K562 (cell line): ENCODE data around the gene TBC1D12. TPM values are rescaled to one million over a fixed set of nuclear protein-coding genes. Genes with fewer than 3 reads are reported as not detected.

Experiments
- ATAC-seq: fragments of 200-7000 bp; cut with Tn5 transposase; 3 replicates; pipeline ENCODE4 v1.9.1; 2020; ENCODE audit warnings: moderate library complexity
- BruUV-seq: library from RNA; stranded (reverse); fragments of 400-500 nt; replicated peaks from 2 replicates; lab custom pipeline; 2021; lab: Mats Ljungman, UMichigan
- CTCF ChIA-PET: fragments of 300-600 bp; formaldehyde crosslinking; extraction: SDS; loops from one replicate; lab custom pipeline; 2021; ENCODE audit warnings: low intra/inter-chr PET ratio; lab: Yijun Ruan, JAX
- POLR2A ChIA-PET: fragments of 300-600, 350-650 bp; sonication (Branson Sonifier 250); formaldehyde crosslinking; extraction: SDS; loops from one replicate; lab custom pipeline; 2021; ENCODE audit warnings: antibody characterized with exemption, inconsistent platforms; lab: Yijun Ruan, JAX
- DNase-seq, 4 experiments: peaks; one replicate each; pipeline versions ENCODE4 v3.0.0 to v3.0.0-alpha.2; 2011 to 2018; ENCODE audit warnings: low spot score in 3 of 4, mixed read lengths in 3 of 4; ENCODE audit errors: extremely low read depth in 1 of 4
- FAIRE-seq: peaks from 2 replicates; lab custom pipeline; 2011; peaks lifted over from hg19 to GRCh38; lab: Jason Lieb, UNC
- H2AFZ ChIP-seq: 2 replicates; pipeline ENCODE4 v1.6.0; 2011; ENCODE audit warnings: low read depth, low read length, control low read depth, inconsistent platforms
- H3K27ac ChIP-seq: fragments of 200-600 bp; 3 replicates; pipeline ENCODE4 v1.8.0; 2011; ENCODE audit warnings: low read depth, mild to moderate bottlenecking, control low read depth, inconsistent platforms, low read length, moderate library complexity, mixed read lengths; ENCODE audit errors: extremely low read depth
- H3K27me3 ChIP-seq, 2 experiments: fragments of 300-600 bp in 1 of 2; 2 replicates in 1 of 2; 3 replicates in 1 of 2; pipeline versions ENCODE4 v1.6.0 to v1.8.0; 2011; ENCODE audit warnings: inconsistent platforms in 2 of 2, low read length in 2 of 2, mild to moderate bottlenecking in 1 of 2, mixed read lengths in 1 of 2, moderate library complexity in 1 of 2; ENCODE audit not compliant: control insufficient read depth in 2 of 2, insufficient read depth in 2 of 2
- H3K36me3 ChIP-seq: fragments of 300-600 bp; 3 replicates; pipeline ENCODE4 v1.8.0; 2011; ENCODE audit warnings: mild to moderate bottlenecking, low read length, inconsistent platforms; ENCODE audit not compliant: control insufficient read depth, insufficient read depth
- H3K4me1 ChIP-seq, 2 experiments: fragments of 200-600 bp in 1 of 2; replicated peaks in 1 of 2; 2 replicates in 1 of 2; 3 replicates in 1 of 2; pipeline versions ENCODE4 v1.5.1 to v1.8.0; 2011; ENCODE audit warnings: inconsistent platforms in 2 of 2, low read length in 2 of 2, mild to moderate bottlenecking in 1 of 2, mixed read lengths in 1 of 2, moderate library complexity in 1 of 2; ENCODE audit not compliant: control insufficient read depth in 2 of 2, insufficient read depth in 2 of 2
- H3K4me2 ChIP-seq: 2 replicates; pipeline ENCODE4 v1.6.1; 2011; ENCODE audit warnings: low read length, control low read depth, inconsistent platforms, mixed read lengths; ENCODE audit not compliant: insufficient read depth
- H3K4me3 ChIP-seq: fragments of 200-600 bp; sonication (generic), shearing (Covaris generic); 2 replicates; pipeline ENCODE4 v1.5.1; 2016; ENCODE audit warnings: control low read depth, inconsistent platforms
- H3K79me2 ChIP-seq: fragments of 200-600 bp; 3 replicates; pipeline ENCODE4 v1.8.0; 2011; ENCODE audit warnings: low read length, inconsistent platforms; ENCODE audit not compliant: control insufficient read depth, insufficient read depth
- H3K9ac ChIP-seq, 2 experiments: 2 replicates each; pipeline versions ENCODE4 v1.6.0 to v1.6.1; 2011; ENCODE audit warnings: low read depth in 2 of 2, low read length in 2 of 2, control low read depth in 1 of 2, inconsistent platforms in 1 of 2, mild to moderate bottlenecking in 1 of 2, mixed read lengths in 1 of 2; ENCODE audit not compliant: insufficient read depth in 1 of 2
- H3K9me1 ChIP-seq: one replicate; pipeline ENCODE4 v1.6.0; 2011; ENCODE audit warnings: inconsistent platforms, mild to moderate bottlenecking, low read length, moderate library complexity; ENCODE audit not compliant: control insufficient read depth, insufficient read depth
- H3K9me3 ChIP-seq: replicated peaks from 2 replicates; pipeline ENCODE4 v1.5.1; 2011; ENCODE audit warnings: low read depth, low read length, inconsistent platforms; ENCODE audit not compliant: control insufficient read depth, insufficient read depth
- H4K20me1 ChIP-seq: replicated peaks from 2 replicates; pipeline ENCODE4 v1.6.1; 2011; ENCODE audit warnings: low read length, inconsistent platforms, mixed read lengths; ENCODE audit not compliant: control insufficient read depth, insufficient read depth
- CHCHD3 ChIP-seq: fragments of 250-450 bp; sonication (Bioruptor Pico); IDR thresholded peaks from 2 replicates; pipeline ENCODE4 v2.1.2; 2022; ENCODE audit warnings: mild to moderate bottlenecking
- HMBOX1 ChIP-seq: sonication (generic); IDR thresholded peaks from 2 replicates; pipeline ENCODE4 v1.6.1; 2016
- HSF4 ChIP-seq: fragments of 250-450 bp; sonication (Bioruptor Pico); IDR thresholded peaks from 2 replicates; pipeline ENCODE4 v2.1.2; 2022; ENCODE audit warnings: mild to moderate bottlenecking, moderate library complexity, borderline replicate concordance
- IFI16 ChIP-seq: fragments of 250-450 bp; sonication (Bioruptor Pico); IDR thresholded peaks from 2 replicates; pipeline ENCODE4 v2.1.2; 2022; ENCODE audit warnings: mild to moderate bottlenecking, inconsistent platforms
- JUN ChIP-seq, 2 experiments: sonication (generic) in 1 of 2; formaldehyde crosslinking in 1 of 2; IDR thresholded peaks; 2 replicates each; pipeline versions ENCODE4 v1.6.1 to v1.8.0; 2012 to 2022; ENCODE audit warnings: borderline replicate concordance in 2 of 2, mild to moderate bottlenecking in 2 of 2, improper control_type of control experiment in 1 of 2, low read depth in 1 of 2, low read length in 1 of 2, missing genetic modification reagents in 1 of 2
- MCM7 ChIP-seq, 2 experiments: fragments of 450-650 bp; IDR thresholded peaks; 2 replicates each; pipeline ENCODE4 v1.6.1; 2016 to 2018
- PML ChIP-seq: IDR thresholded peaks from 2 replicates; pipeline ENCODE4 v1.6.1; 2012; ENCODE audit warnings: low read length, inconsistent platforms
- PYGO2 ChIP-seq: fragments of 450-650 bp; IDR thresholded peaks from 2 replicates; pipeline ENCODE4 v1.6.1; 2016; ENCODE audit warnings: mild to moderate bottlenecking, missing genetic modification characterization, moderate library complexity, missing compliant biosample characterization
- RCOR1 ChIP-seq, 2 experiments: IDR thresholded peaks; 2 replicates each; pipeline ENCODE4 v1.6.1; 2012; ENCODE audit warnings: low read depth in 2 of 2, low read length in 2 of 2, borderline replicate concordance in 1 of 2, improper control_type of control experiment in 1 of 2
- SETDB1 ChIP-seq: IDR thresholded peaks from one replicate; pipeline ENCODE4 v1.6.1; 2012; ENCODE audit warnings: low read length, control low read depth, inconsistent platforms
- SIN3A ChIP-seq, 2 experiments: fragments of 150-350 bp in 1 of 2; IDR thresholded peaks; 2 replicates each; pipeline ENCODE4 v1.6.1; 2011 to 2016; ENCODE audit warnings: borderline replicate concordance in 2 of 2, low read depth in 2 of 2, low read length in 2 of 2, mild to moderate bottlenecking in 2 of 2, moderate library complexity in 2 of 2; ENCODE audit not compliant: control insufficient read depth in 1 of 2
- ZBTB1 ChIP-seq: sonication (generic); formaldehyde crosslinking; IDR thresholded peaks from 2 replicates; pipeline ENCODE4 v1.8.1; 2023; ENCODE audit warnings: missing genetic modification reagents, low read depth, mild to moderate bottlenecking, borderline replicate concordance
- ZNF239 ChIP-seq: fragments of 250-450 bp; sonication (Bioruptor Pico); IDR thresholded peaks from 2 replicates; pipeline ENCODE4 v1.4.0; 2020; ENCODE audit warnings: mild to moderate bottlenecking
- ZNF318 ChIP-seq, 2 experiments: fragments of 450-650 bp; IDR thresholded peaks; 2 replicates each; pipeline ENCODE4 v1.6.1; 2016; ENCODE audit warnings: mild to moderate bottlenecking in 2 of 2, borderline replicate concordance in 1 of 2, low read depth in 1 of 2, moderate library complexity in 1 of 2
- WGBS: fragments of 100-300 bp; shearing (Covaris generic); methylation state at CpG from one replicate; pipeline ENCODE4 v1.1.6; 2016; ENCODE audit warnings: low coverage, mixed read lengths; ENCODE audit not compliant: insufficient coverage; ENCODE audit errors: missing lambda C conversion rate; 5-methylcytosine and 5-hydroxymethylcytosine counted together
- in situ Hi-C: fragments of 300-500 bp; cut with MboI; formaldehyde crosslinking; loops from 4 replicates; pipeline ENCODE4 v1.15.0; 2018; ENCODE audit warnings: inconsistent platforms, mixed read lengths
- intact Hi-C: fragments of 100-400 bp; cut with micrococcal nuclease; formaldehyde crosslinking; loops from 2 replicates; pipeline ENCODE4 v1.14.2; 2022
- polyA plus RNA-seq, 8 experiments: library from polyadenylated mRNA; depleted of rRNA in 4 of 8; stranded (reverse) in 5 of 8; unstranded in 3 of 8; fragments of >200 nt; fragmentation: Nextera tagmentation in 2 of 8; fragmentation: Illumina TruSeq in 1 of 8; extraction: Ambion mirVana in 2 of 8; extraction: Trizol in 1 of 8; gene quantifications; 2 replicates each; pipeline versions ENCODE4 v1.2.1 to v1.2.3, GENCODE V29; 2011 to 2014; ENCODE audit warnings: inconsistent platforms in 1 of 8, missing spikeins in 1 of 8
- total RNA-seq, 7 experiments: library from RNA; depleted of rRNA in 6 of 7; stranded (reverse); fragments of >200 nt in 6 of 7; fragmentation: Illumina TruSeq in 2 of 7; extraction: Trizol in 2 of 7; gene quantifications; 2 replicates each; pipeline versions ENCODE4 v1.2.1 to v1.2.3, GENCODE V29; 2011 to 2021; ENCODE audit warnings: low replicate concordance in 1 of 7

TBC1D12 gene
- total and polyA plus RNA-seq, 9 of the 15 experiments (the other 6 are each of a cell fraction or from before 2014, with no cell fraction given) = 2.1 to 6.7 (median 3.9) TPM

- ChIA-PET CTCF (no interaction called here), POLR2A (no interaction called here)
- Histone ChIP-seq H3K4me1 (no peaks in the 10 kb centered on the region), H3K9ac (no peak overlapping the region), H2AFZ (no peak overlapping the region), H3K9me1 (no peaks in the 10 kb centered on the region), H3K36me3 (no peaks in the 10 kb centered on the region), H3K79me2 (peaks cover 15% of the 10 kb centered on the region), H3K27ac (no peak overlapping the region), H3K4me3 (no peak overlapping the region), H3K9me3 (no peaks in the 10 kb centered on the region; the same call in 1 of the 2 replicates), H3K4me2 (no peak overlapping the region), H4K20me1 (no peaks in the 10 kb centered on the region), H3K27me3 (no peaks in the 10 kb centered on the region)
- in situ Hi-C loops = no loop called here
- WGBS = 17% methylated on average over 1 of the region's 1 CpG
- ATAC-seq = no peak
- TF ChIP-seq JUN (IDR thresholded peaks at IDR 0.05; ENCODE audit: borderline replicate concordance, low read depth, low read length) (no peak), JUN (CRISPR knock-in tag; IDR thresholded peaks at IDR 0.05; ENCODE audit: borderline replicate concordance) (no peak), RCOR1 (IDR thresholded peaks at IDR 0.05; ENCODE audit: borderline replicate concordance in 1 of 2, low read depth in 2 of 2, low read length in 2 of 2) (no peak), PYGO2 (tag) (no peak), CHCHD3 (no peak), IFI16 (no peak), ZNF239 (CRISPR knock-in tag) (no peak), ZBTB1 (no peak), MCM7 (IDR thresholded peaks at IDR 0.05) (no peak), HMBOX1 (no peak), SIN3A (IDR thresholded peaks at IDR 0.05; ENCODE audit: borderline replicate concordance in 2 of 2, control insufficient read depth in 1 of 2, low read depth in 2 of 2, low read length in 2 of 2) (no peak), SETDB1 (no peak), ZNF318 (IDR thresholded peaks at IDR 0.05; ENCODE audit: borderline replicate concordance in 1 of 2, low read depth in 1 of 2) (no peak), HSF4 (CRISPR knock-in tag) (no peak), PML (no peak)
- FAIRE-seq = no peak
- no TSS peak for BruUV-seq
- intact Hi-C loops = no loop called here
- DNase-seq = no peak
Measured at GRCh38 chr10:94420998-94421528, 18.7 kb downstream of the TBC1D12 start.
